Erythroblast (primary cell): ENCODE results near the gene GSC2.

Source experiments
- GATA1 ChIP-seq: IDR thresholded peaks from 2 replicates; pipeline ENCODE4 v1.6.1; 2011; ENCODE audit warnings: low read depth, mild to moderate bottlenecking, control low read depth, low read length, moderate library complexity
- POLR2A ChIP-seq: IDR thresholded peaks from 2 replicates; pipeline ENCODE4 v1.6.1; 2011; ENCODE audit warnings: mild to moderate bottlenecking, low read length

DNA sequence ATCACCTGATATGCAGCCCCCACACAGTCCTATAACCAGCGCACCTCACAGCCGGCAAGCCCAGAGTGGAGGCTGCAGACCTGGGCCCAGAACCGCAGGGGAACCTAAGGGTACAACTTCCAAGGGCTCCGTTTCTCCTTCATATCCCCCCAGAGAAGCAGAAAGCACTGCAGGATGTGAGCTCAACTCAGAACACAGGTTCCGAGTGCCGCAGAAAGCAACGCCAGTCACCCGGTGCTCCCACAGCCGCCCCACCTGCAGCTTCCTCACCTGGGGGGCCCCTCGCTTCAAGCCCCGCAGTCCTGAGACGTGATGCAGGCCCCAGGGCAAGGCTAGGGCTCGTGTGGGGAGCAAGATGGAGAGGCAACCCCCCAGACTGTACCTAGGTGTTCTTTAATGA, 16.5 kb downstream of the GSC2 start:
- TF ChIP-seq POLR2A: no peak
- TF ChIP-seq GATA1: no peak
